SK-N-SH treated with all-trans-retinoic acid at 6 μM for 48 hours (cell line): ENCODE data around the gene FBXL14.

ENCODE experiments used
- GLIS3 ChIP-seq: fragments of 250-450 bp; sonication (Bioruptor Pico); IDR thresholded peaks from 2 replicates; pipeline ENCODE4 v1.5.0; 2020; ENCODE audit warnings: mild to moderate bottlenecking, moderate library complexity
- TCF4 ChIP-seq: fragments of 250-450 bp; sonication (Bioruptor Pico); IDR thresholded peaks from 2 replicates; pipeline ENCODE4 v1.8.0; 2021; ENCODE audit warnings: mild to moderate bottlenecking, moderate library complexity, borderline replicate concordance
- ZFP30 ChIP-seq: fragments of 450-650 bp; formaldehyde crosslinking; IDR thresholded peaks from 2 replicates; pipeline ENCODE4 v1.5.0; 2022; ENCODE audit warnings: mild to moderate bottlenecking, moderate library complexity
- TF ChIP-seq, protein P1 (sequence below): fragments of 250-450 bp; sonication (Bioruptor Pico); IDR thresholded peaks from 2 replicates; pipeline ENCODE4 v1.8.0; 2021; ENCODE audit warnings: low read depth, mild to moderate bottlenecking, moderate library complexity, borderline replicate concordance
- TF ChIP-seq, protein P2 (sequence below): fragments of 250-450 bp; sonication (Bioruptor Pico); IDR thresholded peaks from 2 replicates; pipeline ENCODE4 v1.5.1; 2021; ENCODE audit warnings: mild to moderate bottlenecking, moderate library complexity

DNA sequence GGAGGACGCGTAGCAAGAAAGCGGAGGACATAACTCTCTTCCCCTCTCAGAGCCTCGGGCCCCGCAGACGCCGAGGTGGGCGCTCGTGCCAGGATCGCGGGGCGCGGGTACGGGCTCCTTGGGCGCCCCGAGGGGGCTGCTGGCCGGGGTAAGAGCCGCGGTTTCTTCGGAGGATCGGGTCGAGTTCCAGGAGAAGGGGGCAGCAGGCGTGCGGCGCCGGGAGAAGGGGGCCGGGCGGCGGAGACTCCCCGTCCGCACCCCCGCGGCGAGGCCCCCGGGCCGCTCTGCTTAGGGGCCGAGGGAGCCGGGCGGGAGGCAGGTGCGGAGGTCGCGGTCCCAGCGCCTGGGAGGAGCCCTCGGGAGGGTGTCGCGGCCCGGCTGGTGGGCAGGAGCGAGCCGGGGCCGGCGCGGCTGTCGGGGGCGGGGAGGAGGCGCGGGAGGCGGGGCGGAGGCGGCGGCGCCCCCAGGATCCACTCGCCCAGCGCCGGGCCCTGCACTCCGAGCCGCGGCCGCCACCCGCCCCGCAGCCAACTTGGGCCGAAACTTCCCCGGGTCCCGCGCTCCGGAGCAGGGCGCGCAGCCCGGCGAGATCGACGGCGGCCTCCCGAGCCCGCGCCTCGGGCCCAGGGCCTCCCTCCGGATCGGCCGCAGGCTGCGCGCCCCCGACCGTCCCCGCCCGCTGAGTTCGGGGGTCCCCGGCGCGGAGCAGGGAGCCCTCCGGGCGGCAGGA lies 64.4 kb downstream of the FBXL14 start:
- TF ChIP-seq ZFP30 (no peak), TCF4 (no peak), GLIS3 (CRISPR knock-in tag) (no peak)
- TF ChIP-seq, protein P1, sequence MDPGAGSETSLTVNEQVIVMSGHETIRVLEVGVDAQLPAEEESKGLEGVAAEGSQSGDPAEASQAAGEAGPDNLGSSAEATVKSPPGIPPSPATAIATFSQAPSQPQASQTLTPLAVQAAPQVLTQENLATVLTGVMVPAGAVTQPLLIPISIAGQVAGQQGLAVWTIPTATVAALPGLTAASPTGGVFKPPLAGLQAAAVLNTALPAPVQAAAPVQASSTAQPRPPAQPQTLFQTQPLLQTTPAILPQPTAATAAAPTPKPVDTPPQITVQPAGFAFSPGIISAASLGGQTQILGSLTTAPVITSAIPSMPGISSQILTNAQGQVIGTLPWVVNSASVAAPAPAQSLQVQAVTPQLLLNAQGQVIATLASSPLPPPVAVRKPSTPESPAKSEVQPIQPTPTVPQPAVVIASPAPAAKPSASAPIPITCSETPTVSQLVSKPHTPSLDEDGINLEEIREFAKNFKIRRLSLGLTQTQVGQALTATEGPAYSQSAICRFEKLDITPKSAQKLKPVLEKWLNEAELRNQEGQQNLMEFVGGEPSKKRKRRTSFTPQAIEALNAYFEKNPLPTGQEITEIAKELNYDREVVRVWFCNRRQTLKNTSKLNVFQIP (CRISPR knock-in tag) = no peak
- TF ChIP-seq, protein P2, sequence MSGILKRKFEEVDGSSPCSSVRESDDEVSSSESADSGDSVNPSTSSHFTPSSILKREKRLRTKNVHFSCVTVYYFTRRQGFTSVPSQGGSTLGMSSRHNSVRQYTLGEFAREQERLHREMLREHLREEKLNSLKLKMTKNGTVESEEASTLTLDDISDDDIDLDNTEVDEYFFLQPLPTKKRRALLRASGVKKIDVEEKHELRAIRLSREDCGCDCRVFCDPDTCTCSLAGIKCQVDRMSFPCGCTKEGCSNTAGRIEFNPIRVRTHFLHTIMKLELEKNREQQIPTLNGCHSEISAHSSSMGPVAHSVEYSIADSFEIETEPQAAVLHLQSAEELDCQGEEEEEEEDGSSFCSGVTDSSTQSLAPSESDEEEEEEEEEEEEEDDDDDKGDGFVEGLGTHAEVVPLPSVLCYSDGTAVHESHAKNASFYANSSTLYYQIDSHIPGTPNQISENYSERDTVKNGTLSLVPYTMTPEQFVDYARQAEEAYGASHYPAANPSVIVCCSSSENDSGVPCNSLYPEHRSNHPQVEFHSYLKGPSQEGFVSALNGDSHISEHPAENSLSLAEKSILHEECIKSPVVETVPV (CRISPR knock-in tag) = no peak
